ENCODE results near the gene FAM174B. TPM values are rescaled to one million over a fixed set of nuclear protein-coding genes. Genes with fewer than 3 reads are reported as not detected.

FAM174B gene
- total RNA-seq, 2 experiments from 2014 or later = 3.4 to 3.6 TPM

DNA sequence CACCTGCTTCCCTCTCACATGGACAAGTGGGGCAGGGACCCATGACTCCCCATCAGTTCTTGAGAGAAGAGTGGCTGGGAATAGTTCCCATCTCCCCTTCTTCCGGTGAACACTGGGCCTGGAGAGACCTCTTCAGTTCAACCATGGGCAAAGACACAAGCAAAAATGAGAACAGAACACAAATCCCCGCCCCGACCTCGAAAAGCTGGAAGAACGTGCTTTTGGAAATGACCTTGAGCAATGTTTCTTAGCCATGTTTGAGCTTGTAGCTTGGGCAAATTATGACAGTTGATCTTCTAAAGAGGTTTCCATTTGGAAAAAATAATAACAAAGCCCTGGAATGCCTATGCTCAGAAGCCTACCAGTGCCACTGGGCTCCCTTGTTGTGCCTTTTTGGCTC lies 59.0 kb downstream of the FAM174B start:
- no peaks in the 10 kb centered on the region for H3K4me1 ChIP-seq (ENCODE audit: insufficient read depth, low read length)
- TF ChIP-seq, protein P1, sequence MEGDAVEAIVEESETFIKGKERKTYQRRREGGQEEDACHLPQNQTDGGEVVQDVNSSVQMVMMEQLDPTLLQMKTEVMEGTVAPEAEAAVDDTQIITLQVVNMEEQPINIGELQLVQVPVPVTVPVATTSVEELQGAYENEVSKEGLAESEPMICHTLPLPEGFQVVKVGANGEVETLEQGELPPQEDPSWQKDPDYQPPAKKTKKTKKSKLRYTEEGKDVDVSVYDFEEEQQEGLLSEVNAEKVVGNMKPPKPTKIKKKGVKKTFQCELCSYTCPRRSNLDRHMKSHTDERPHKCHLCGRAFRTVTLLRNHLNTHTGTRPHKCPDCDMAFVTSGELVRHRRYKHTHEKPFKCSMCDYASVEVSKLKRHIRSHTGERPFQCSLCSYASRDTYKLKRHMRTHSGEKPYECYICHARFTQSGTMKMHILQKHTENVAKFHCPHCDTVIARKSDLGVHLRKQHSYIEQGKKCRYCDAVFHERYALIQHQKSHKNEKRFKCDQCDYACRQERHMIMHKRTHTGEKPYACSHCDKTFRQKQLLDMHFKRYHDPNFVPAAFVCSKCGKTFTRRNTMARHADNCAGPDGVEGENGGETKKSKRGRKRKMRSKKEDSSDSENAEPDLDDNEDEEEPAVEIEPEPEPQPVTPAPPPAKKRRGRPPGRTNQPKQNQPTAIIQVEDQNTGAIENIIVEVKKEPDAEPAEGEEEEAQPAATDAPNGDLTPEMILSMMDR (IDR thresholded peaks at IDR 0.05) = no peak
- no peaks in the 10 kb centered on the region for H3K4me1 Mint-ChIP-seq (ENCODE audit: low read depth)
- no peaks in the 10 kb centered on the region for H3K36me3 ChIP-seq (ENCODE audit: insufficient read depth, low read length)
- POLR2A ChIA-PET = no interaction called here
- H3K27me3 Mint-ChIP-seq = peaks cover 11% of the 10 kb centered on the region
- DNase-seq = no peak
- H3K27me3 ChIP-seq (ENCODE audit: control insufficient read depth in 1 of 2, insufficient read depth in 2 of 2, low read length in 2 of 2) = peaks cover 0 to 7% of the 10 kb centered on the region in 2 experiments
- no peaks in the 10 kb centered on the region for H3K36me3 Mint-ChIP-seq (ENCODE audit: low read depth)
- no peaks in the 10 kb centered on the region for H3K9me3 ChIP-seq (ENCODE audit: control insufficient read depth in 1 of 2, insufficient read depth in 1 of 2, low read length in 2 of 2)
- no peak overlapping the region for H3K27ac ChIP-seq (ENCODE audit: low read depth in 1 of 2, low read length in 2 of 2)
- intact Hi-C loops (cut with DNase I, micrococcal nuclease) = no loop called here
- H3K27ac Mint-ChIP-seq = no peak overlapping the region
- H3K9me3 Mint-ChIP-seq = no peaks in the 10 kb centered on the region
- H3K4me3 ChIP-seq (ENCODE audit: low read length) = no peak overlapping the region
- CTCF ChIA-PET = no interaction called here
- no peak overlapping the region for H3K4me3 Mint-ChIP-seq
- ATAC-seq (ENCODE audit: poor library complexity) = no peak

DNA sequence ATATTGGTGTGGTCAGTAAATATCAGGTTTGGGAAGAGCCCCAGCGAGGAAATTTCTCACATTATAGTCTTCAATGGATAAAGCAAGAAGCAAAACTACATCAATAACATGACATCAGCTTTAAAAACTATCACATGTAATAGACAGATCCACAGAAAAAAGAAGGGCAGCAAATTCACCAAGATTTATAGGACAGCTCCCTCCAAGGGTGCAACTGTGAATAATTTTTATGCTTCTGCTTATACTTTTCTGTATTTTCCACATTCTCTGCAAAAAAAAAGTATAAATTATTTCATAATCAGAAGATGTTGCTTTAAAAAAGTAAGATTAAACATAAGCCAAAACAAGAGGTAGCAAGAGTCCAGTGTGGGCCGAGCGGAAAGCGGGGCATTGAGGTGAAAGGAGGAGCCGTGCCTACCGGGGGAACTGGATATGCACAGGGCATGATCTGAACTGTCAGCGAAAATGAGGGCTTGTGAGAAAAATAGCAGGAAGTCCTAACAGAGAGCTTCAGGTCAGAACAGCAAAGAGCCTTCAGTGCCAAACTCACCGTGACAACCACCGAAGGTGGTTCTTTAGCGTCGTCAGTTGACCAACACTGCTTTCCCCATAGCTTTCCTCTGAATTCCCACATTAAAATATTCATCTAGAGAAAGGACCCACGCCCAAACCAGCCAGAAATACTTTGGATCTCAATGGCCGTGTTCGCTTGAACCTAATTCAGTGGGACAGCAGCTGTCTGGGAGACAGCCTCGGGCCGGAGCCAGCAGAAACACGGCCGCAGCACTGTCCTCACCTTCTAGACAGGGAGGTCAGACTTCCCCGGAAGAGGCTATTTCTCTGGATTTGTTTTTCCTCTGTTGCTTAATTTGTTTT lies 59.8 kb downstream of the FAM174B start:
- Mint-ChIP-seq H3K27me3 (peaks cover 11% of the 10 kb centered on the region), H3K36me3 (ENCODE audit: low read depth) (no peaks in the 10 kb centered on the region), H3K4me3 (no peak overlapping the region), H3K9me3 (no peaks in the 10 kb centered on the region), H3K4me1 (ENCODE audit: low read depth) (no peaks in the 10 kb centered on the region), H3K27ac (no peak overlapping the region)
- Histone ChIP-seq H3K4me3 (ENCODE audit: low read length) (no peak overlapping the region), H3K27ac (ENCODE audit: low read depth in 1 of 2, low read length in 2 of 2) (no peak overlapping the region), H3K27me3 (ENCODE audit: control insufficient read depth in 1 of 2, insufficient read depth in 2 of 2, low read length in 2 of 2) (peaks cover 0 to 7% of the 10 kb centered on the region in 2 experiments), H3K9me3 (ENCODE audit: control insufficient read depth in 1 of 2, insufficient read depth in 1 of 2, low read length in 2 of 2) (no peaks in the 10 kb centered on the region), H3K4me1 (ENCODE audit: insufficient read depth, low read length) (no peaks in the 10 kb centered on the region), H3K36me3 (ENCODE audit: insufficient read depth, low read length) (no peaks in the 10 kb centered on the region)
- TF ChIP-seq, protein P1 (IDR thresholded peaks at IDR 0.05) = no peak
- no peak for ATAC-seq (ENCODE audit: poor library complexity)
- CTCF ChIA-PET = no interaction called here
- intact Hi-C loops (cut with DNase I, micrococcal nuclease) = no loop called here
- no peak for DNase-seq
- POLR2A ChIA-PET = no interaction called here

DNA sequence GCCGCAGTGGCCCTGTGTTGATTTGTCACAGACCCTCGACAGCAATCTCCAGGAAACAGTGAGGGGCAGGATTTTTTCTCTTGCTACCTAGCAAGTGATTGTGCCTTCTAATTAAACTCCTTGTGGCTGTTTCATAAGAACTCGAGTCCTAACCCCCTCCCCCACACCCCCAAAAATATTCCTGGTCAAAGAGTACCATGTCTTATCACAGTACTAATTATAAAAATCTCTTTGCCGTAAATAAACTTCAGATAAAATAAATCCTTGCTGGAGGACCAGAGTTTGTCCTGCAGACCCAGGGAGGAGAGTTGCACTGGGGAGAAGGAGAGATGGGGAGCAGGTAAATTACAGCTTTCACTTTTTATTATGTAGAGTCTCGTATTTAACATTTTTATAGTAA lies 64.3 kb downstream of the FAM174B start:
- intact Hi-C loops (cut with DNase I, micrococcal nuclease) = no loop called here
- Mint-ChIP-seq H3K4me1 (ENCODE audit: low read depth) (no peaks in the 10 kb centered on the region), H3K36me3 (ENCODE audit: low read depth) (no peaks in the 10 kb centered on the region), H3K27ac (no peak overlapping the region), H3K4me3 (no peak overlapping the region), H3K27me3 (peaks cover 11% of the 10 kb centered on the region), H3K9me3 (no peaks in the 10 kb centered on the region)
- ChIA-PET CTCF (no interaction called here), POLR2A (no interaction called here)
- Histone ChIP-seq H3K4me1 (ENCODE audit: insufficient read depth, low read length) (no peaks in the 10 kb centered on the region), H3K36me3 (ENCODE audit: insufficient read depth, low read length) (no peaks in the 10 kb centered on the region), H3K9me3 (ENCODE audit: control insufficient read depth in 1 of 2, insufficient read depth in 1 of 2, low read length in 2 of 2) (no peaks in the 10 kb centered on the region), H3K4me3 (ENCODE audit: low read length) (no peak overlapping the region), H3K27ac (ENCODE audit: low read depth in 1 of 2, low read length in 2 of 2) (no peak overlapping the region), H3K27me3 (ENCODE audit: control insufficient read depth in 1 of 2, insufficient read depth in 2 of 2, low read length in 2 of 2) (peaks cover 0 to 5% of the 10 kb centered on the region in 2 experiments)
- TF ChIP-seq, protein P1 (IDR thresholded peaks at IDR 0.05) = no peak
- no peak for DNase-seq
- ATAC-seq (ENCODE audit: poor library complexity) = no peak

Data from CD4-positive, alpha-beta T cell (primary cell).